Heart right ventricle (tissue), 16 donors: ENCODE results near the gene SOD2. TPM values are rescaled to one million over a fixed set of nuclear protein-coding genes. Genes with fewer than 3 reads are reported as not detected.

Experiments used
- ATAC-seq, 8 donors: fragments of 200-7000 bp; cut with Tn5 transposase; one replicate each; pipeline ENCODE4 v1.9.1; 2020; ENCODE audit warnings: mild to moderate bottlenecking in 8 of 8, moderate library complexity in 8 of 8, moderate number of reproducible peaks in 1 of 8
- DNase-seq, 2 donors: peaks; one replicate each; pipeline ENCODE4 v3.0.0-alpha.2; 2020
- H3K27ac ChIP-seq, 10 donors: fragments of 200-600 bp; sonication (generic) in 2 of 10; one replicate each; pipeline versions ENCODE4 v1.5.0 to v1.8.0; 2020 to 2022; ENCODE audit warnings: mild to moderate bottlenecking in 3 of 10
- H3K27me3 ChIP-seq, 7 donors: fragments of 200-600 bp; one replicate each; pipeline ENCODE4 v1.8.0; 2021 to 2022; ENCODE audit warnings: mild to moderate bottlenecking in 2 of 7
- H3K36me3 ChIP-seq, 9 donors: fragments of 200-600 bp; sonication (generic) in 1 of 9; one replicate each; pipeline versions ENCODE4 v1.5.0 to v1.8.0; 2020 to 2022; ENCODE audit warnings: mild to moderate bottlenecking in 2 of 9
- H3K4me1 ChIP-seq, 9 donors: fragments of 200-600 bp; sonication (generic) in 1 of 9; one replicate each; pipeline versions ENCODE4 v1.5.0 to v1.8.0; 2020 to 2022; ENCODE audit warnings: mild to moderate bottlenecking in 4 of 9
- H3K4me3 ChIP-seq, 10 donors: fragments of 200-600 bp; sonication (generic) in 2 of 10; one replicate each; pipeline versions ENCODE4 v1.5.0 to v1.8.0; 2020 to 2022; ENCODE audit warnings: mild to moderate bottlenecking in 7 of 10, moderate library complexity in 2 of 10
- H3K9me3 ChIP-seq, 11 donors: fragments of 200-600 bp in 10 of 11; sonication (generic) in 2 of 11; one replicate each; pipeline versions ENCODE4 v1.5.0 to v1.8.0; 2013 to 2022; ENCODE audit warnings: mild to moderate bottlenecking in 2 of 11, control low read depth in 1 of 11, moderate library complexity in 1 of 11
- CTCF ChIP-seq, 9 donors: fragments of 200-600 bp; sonication (generic) in 2 of 9; IDR thresholded peaks; one replicate each; pipeline versions ENCODE4 v1.5.0 to v1.8.0; 2021 to 2022; ENCODE audit warnings: antibody characterized with exemption in 9 of 9, mild to moderate bottlenecking in 5 of 9, moderate library complexity in 1 of 9
- WGBS, 2 donors: extraction: QIAGEN DNeasy Blood & Tissue Kit; methylation state at CpG; one replicate each; pipeline ENCODE4 v1.1.7; 2013; ENCODE audit warnings: inconsistent platforms in 1 of 2; 5-methylcytosine and 5-hydroxymethylcytosine counted together
- intact Hi-C, 10 donors: fragments of 100-400 bp; cut with DNase I; formaldehyde crosslinking; loops; one replicate each; pipeline versions ENCODE4 v1.11.1 to v1.14.2; 2022
- polyA plus RNA-seq, 2 donors: library from polyadenylated mRNA; stranded (reverse); fragments of 200-250 nt; gene quantifications; one replicate each; pipeline ENCODE4 v1.2.3, GENCODE V29; 2013
- total RNA-seq, 10 donors: library from RNA; stranded (reverse); fragmentation: NEBNext Ultra II Directional in 3 of 10; extraction: Animal tissue kit (Norgen Biotek cat#: 25700) in 3 of 10; gene quantifications; one replicate each; pipeline versions ENCODE4 v1.2.1 to v1.2.4, GENCODE V29; 2021 to 2023
- donor health status: Arrhythmogenic right ventricular cardiomyopathy.
- donor health status: ischemic (EF 13 %, LVEDD 7.1; RV severe dilation, severe dysfunction).
- donor health status: healthy with polysubstance abuse.
- donor health status: DM: no; HTN: yes; CAD: no.
- donor health status: DM: no; HTN: no; CAD: no.
- donor health status: ischemic (EF 25% LVEDD 6.9; RV normal size, moderate dysfunction).
- donor health status: ischemic (EF 25% LVEDD 5.7; RV mildly dilated, moderate dysfunction).
- donor health status: healthy.
- donor health status: DM: yes; HTN: yes; CAD: no.
- donor health status: Ischemic cardiomyopathy.
- donor health status: ischemic (EF 35%, LVEDD 5.7; RV mildly dilated, moderate dysfunction).
- donor health status: nonischemic (EF 11% LVEDD 7.7; RV severe dilation, severe dysfunction).
- donor health status: DM: yes; HTN: yes; CAD: no.
- donor health status: PGD.
- donor health status: ischemic (EF 29% LVEDD 5.4; RV normal size, mild dysfunction).
- donor health status: nonischemic (EF 23%, LVEDD 6.1; RV moderate dilation, normal function).

Gene SOD2
- total and polyA plus RNA-seq, 12 donors = 144 to 1,111 (median 826) TPM

GRCh38 chr6:159689001-159689400, 4.0 kb downstream of the SOD2 start:
- no peak for DNase-seq
- TF ChIP-seq CTCF (IDR thresholded peaks at IDR 0.05) = no peak
- H3K4me3 ChIP-seq = peak overlapping the region in 1 of 10 donors; percentile 97
- WGBS, 2 donors = 59% methylated on average over 6 of the region's 6 CpGs
- H3K36me3 ChIP-seq = peaks cover 0 to 76% (median 29%) of the 10 kb centered on the region in 9 donors
- intact Hi-C loops = no loop called here
- H3K27me3 ChIP-seq = no peaks in the 10 kb centered on the region
- H3K9me3 ChIP-seq = no peaks in the 10 kb centered on the region
- no peak for ATAC-seq
- peaks cover 2 to 76% (median 43%) of the 10 kb centered on the region in 9 donors for H3K4me1 ChIP-seq
- H3K27ac ChIP-seq = peak overlapping the region in 1 of 10 donors; percentile 99

- peaks cover 0 to 82% (median 35%) of the 10 kb centered on the region in 9 donors for H3K36me3 ChIP-seq
- intact Hi-C loops = no loop called here
- ATAC-seq (no peak), DNase-seq (no peak)
- no peaks in the 10 kb centered on the region for H3K9me3 ChIP-seq
- WGBS, 2 donors = 52 to 58% methylated on average over 5 of the region's 5 CpGs
- H3K4me3 ChIP-seq = peak overlapping the region in 1 of 10 donors; percentile 97
- TF ChIP-seq CTCF (IDR thresholded peaks at IDR 0.05) = no peak
- H3K4me1 ChIP-seq = peaks cover 2 to 79% (median 41%) of the 10 kb centered on the region in 9 donors
- no peaks in the 10 kb centered on the region for H3K27me3 ChIP-seq
- peak overlapping the region in 1 of 10 donors; percentile 99 for H3K27ac ChIP-seq
Observed at GRCh38 chr6:159688266-159688905, 4.7 kb downstream of the SOD2 start.

- Histone ChIP-seq H3K27ac (no peak overlapping the region), H3K4me1 (peaks cover 2 to 90% (median 46%) of the 10 kb centered on the region in 9 donors), H3K9me3 (no peaks in the 10 kb centered on the region), H3K4me3 (no peak overlapping the region), H3K36me3 (peaks cover 0 to 91% (median 45%) of the 10 kb centered on the region in 9 donors), H3K27me3 (no peaks in the 10 kb centered on the region)
- intact Hi-C loops = no loop called here
- ATAC-seq (no peak), DNase-seq (no peak)
- TF ChIP-seq CTCF (IDR thresholded peaks at IDR 0.05) = no peak
- 89 to 91% methylated on average over 9 of the region's 9 CpGs for WGBS, 2 donors
Observed at GRCh38 chr6:159687341-159687740, 5.7 kb downstream of the SOD2 start.

GRCh38 chr6:159686703-159687102, 6.3 kb downstream of the SOD2 start:
- Histone ChIP-seq H3K27me3 (no peaks in the 10 kb centered on the region), H3K4me1 (peaks cover 2 to 93% (median 45%) of the 10 kb centered on the region in 9 donors), H3K9me3 (no peaks in the 10 kb centered on the region), H3K36me3 (peaks cover 0 to 91% (median 47%) of the 10 kb centered on the region in 9 donors), H3K4me3 (no peak overlapping the region), H3K27ac (no peak overlapping the region)
- no peak for TF ChIP-seq CTCF (IDR thresholded peaks at IDR 0.05)
- ATAC-seq = no peak
- no peak for DNase-seq
- intact Hi-C loops = no loop called here
- WGBS, 2 donors = 61 to 70% methylated on average over 3 of the region's 3 CpGs
